ENCODE results near the gene GPRIN2.
A peak's percentile ranks its signal among the peaks of the same experiment; 100 is the strongest.

The GPRIN2 gene

GRCh38 chr10:46541735-46542566, 14.5 kb downstream of the GPRIN2 start:
- no peak overlapping the region for H3K27ac ChIP-seq
- TF ChIP-seq, protein P1, sequence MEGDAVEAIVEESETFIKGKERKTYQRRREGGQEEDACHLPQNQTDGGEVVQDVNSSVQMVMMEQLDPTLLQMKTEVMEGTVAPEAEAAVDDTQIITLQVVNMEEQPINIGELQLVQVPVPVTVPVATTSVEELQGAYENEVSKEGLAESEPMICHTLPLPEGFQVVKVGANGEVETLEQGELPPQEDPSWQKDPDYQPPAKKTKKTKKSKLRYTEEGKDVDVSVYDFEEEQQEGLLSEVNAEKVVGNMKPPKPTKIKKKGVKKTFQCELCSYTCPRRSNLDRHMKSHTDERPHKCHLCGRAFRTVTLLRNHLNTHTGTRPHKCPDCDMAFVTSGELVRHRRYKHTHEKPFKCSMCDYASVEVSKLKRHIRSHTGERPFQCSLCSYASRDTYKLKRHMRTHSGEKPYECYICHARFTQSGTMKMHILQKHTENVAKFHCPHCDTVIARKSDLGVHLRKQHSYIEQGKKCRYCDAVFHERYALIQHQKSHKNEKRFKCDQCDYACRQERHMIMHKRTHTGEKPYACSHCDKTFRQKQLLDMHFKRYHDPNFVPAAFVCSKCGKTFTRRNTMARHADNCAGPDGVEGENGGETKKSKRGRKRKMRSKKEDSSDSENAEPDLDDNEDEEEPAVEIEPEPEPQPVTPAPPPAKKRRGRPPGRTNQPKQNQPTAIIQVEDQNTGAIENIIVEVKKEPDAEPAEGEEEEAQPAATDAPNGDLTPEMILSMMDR (conservative IDR thresholded peaks at IDR 0.05): no peak
- TF ChIP-seq ZFX (IDR thresholded peaks at IDR 0.05): no peak

- no peak overlapping the region for H3K27ac ChIP-seq
- TF ChIP-seq ZFX (IDR thresholded peaks at IDR 0.05): no peak
- TF ChIP-seq, protein P1 (conservative IDR thresholded peaks at IDR 0.05): no peak
Measured at GRCh38 chr10:46541017-46541661, 15.3 kb downstream of the GPRIN2 start.

DNA sequence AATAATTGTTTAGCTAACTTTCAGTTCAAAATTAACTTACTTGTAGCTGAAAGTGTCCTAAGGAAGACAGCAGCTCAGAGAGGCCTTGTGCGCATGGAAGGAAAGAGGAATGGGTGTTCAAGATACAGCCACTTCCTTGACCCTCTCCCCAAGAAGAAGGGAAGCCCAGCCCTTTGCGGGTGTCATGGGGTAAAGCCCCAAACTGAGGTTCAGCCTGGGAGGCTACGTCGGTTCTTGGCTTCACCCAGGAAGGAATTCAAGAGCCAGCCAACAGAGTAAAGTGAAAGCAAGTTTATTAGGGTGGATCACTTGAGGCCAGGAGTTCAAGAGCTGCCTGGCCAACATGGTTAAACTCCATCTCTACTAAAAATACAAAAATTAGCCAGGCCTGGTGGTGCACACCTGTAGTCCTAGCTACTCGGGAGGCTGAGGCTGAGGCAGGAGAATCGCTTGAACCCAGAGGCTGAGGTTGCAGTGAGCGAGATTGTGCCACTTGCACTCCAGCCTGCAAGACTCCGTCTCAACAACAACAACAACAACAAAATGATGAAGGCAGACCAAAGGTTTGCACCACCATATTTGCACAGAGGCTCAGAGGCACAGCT, 15.9 kb downstream of the GPRIN2 start:
- TF ChIP-seq, protein P1 (conservative IDR thresholded peaks at IDR 0.05): no peak
- no peak for TF ChIP-seq ZFX (IDR thresholded peaks at IDR 0.05)
- H3K27ac ChIP-seq: no peak overlapping the region

GRCh38 chr10:46539596-46540411, 16.7 kb downstream of the GPRIN2 start:
- no peak overlapping the region for H3K27ac ChIP-seq
- TF ChIP-seq ZFX (IDR thresholded peaks at IDR 0.05): peak; percentile 25; the same call in 1 of the 2 replicates
- TF ChIP-seq, protein P1 (conservative IDR thresholded peaks at IDR 0.05): no peak

DNA sequence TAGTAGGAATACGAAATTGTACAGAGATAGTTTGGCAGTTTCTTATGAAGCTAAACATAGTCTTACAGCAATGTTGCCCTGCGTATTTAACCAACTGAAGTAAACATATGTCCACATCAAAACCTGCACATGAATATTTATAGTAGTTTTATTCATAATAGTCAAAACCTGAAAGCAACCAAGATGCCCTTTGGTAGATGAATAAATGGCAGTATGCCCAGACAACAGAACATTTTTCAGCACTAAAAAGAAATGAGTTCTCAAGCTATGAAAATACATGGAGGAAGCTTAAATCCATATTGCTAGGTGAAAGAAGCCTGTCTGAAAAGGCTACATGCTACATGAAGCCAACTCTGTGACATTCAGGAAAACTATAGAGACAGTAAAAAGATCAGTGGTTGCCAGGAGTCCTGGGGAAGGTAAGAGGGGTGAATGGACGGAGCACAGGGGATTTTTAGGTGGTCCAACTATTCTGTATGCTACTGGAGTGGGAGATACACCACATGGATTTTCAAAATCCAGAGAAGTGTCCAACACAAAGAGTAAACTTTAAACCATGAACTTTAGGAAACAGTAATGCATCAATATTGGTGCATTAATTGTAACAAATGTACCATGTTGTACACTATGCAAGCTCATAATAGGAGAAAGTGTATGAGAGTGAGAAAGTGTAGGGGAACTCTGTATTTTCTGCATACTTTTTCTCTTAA, 17.6 kb downstream of the GPRIN2 start:
- no peak overlapping the region for H3K27ac ChIP-seq
- TF ChIP-seq ZFX (IDR thresholded peaks at IDR 0.05): no peak
- TF ChIP-seq, protein P1 (conservative IDR thresholded peaks at IDR 0.05): no peak

DNA sequence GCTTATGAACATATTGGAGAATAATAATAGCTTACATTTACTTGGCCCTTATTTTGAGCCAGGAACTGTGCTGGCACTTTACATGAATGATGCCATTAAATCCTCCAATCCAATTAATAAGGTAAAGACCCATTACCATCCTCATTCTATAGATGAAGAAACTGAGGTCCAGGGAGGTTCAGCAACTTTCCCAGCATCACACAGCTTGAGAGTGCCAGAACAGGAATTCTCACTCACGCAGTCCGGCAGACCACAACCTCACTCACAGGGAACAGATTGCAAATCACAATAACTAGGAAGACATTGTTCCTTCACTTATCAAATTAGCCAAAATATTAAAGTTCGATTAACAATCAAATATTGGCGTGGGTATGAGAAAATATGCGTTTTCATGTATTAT, 18.3 kb downstream of the GPRIN2 start:
- no peak for TF ChIP-seq ZFX (IDR thresholded peaks at IDR 0.05)
- TF ChIP-seq, protein P1 (conservative IDR thresholded peaks at IDR 0.05): no peak

More for the DNA sequence above, 18.3 kb downstream of the GPRIN2 start:
- no peak overlapping the region for H3K27ac ChIP-seq

Measured in C4-2B (cell line).